OCI-M2 (cell line): ENCODE results near the gene BACH1.

Experiments
- DNase-seq: peaks from one replicate; lab custom pipeline; 2025; ENCODE audit not compliant: unreplicated experiment; lab: John Stamatoyannopoulos, UW

The BACH1 gene

GRCh38 chr21:29290240-29290639, 8.5 kb upstream of the BACH1 start:
- no peak for DNase-seq

GRCh38 chr21:29293495-29293894, 5.2 kb upstream of the BACH1 start:
- DNase-seq: no peak

- no peak for DNase-seq
Observed at GRCh38 chr21:29295066-29295650, 3.6 kb upstream of the BACH1 start.

- no peak for DNase-seq
Observed at GRCh38 chr21:29296446-29296845, 2.3 kb upstream of the BACH1 start.

GRCh38 chr21:29297483-29298347, 1.0 kb upstream of the BACH1 start:
- DNase-seq: no peak

- DNase-seq: no peak
Observed at GRCh38 chr21:29299046-29299915, 559 bp downstream of the BACH1 start.

GRCh38 chr21:29299916-29300806, 1.4 kb downstream of the BACH1 start:
- no peak for DNase-seq

- DNase-seq: no peak
Observed at GRCh38 chr21:29300807-29301138, 2.1 kb downstream of the BACH1 start.

GRCh38 chr21:29301691-29302090, 3.0 kb downstream of the BACH1 start:
- no peak for DNase-seq

GRCh38 chr21:29302359-29302875, 3.7 kb downstream of the BACH1 start:
- DNase-seq: no peak

GRCh38 chr21:29303288-29303687, 4.6 kb downstream of the BACH1 start:
- DNase-seq: no peak

- DNase-seq: no peak
Observed at GRCh38 chr21:29304597-29304996, 5.9 kb downstream of the BACH1 start.

- DNase-seq: no peak
Observed at GRCh38 chr21:29305068-29305467, 6.3 kb downstream of the BACH1 start.

GRCh38 chr21:29305561-29305960, 6.8 kb downstream of the BACH1 start:
- DNase-seq: no peak

GRCh38 chr21:29306920-29307319, 8.2 kb downstream of the BACH1 start:
- no peak for DNase-seq

GRCh38 chr21:29307718-29308455, 9.2 kb downstream of the BACH1 start:
- DNase-seq: no peak

- no peak for DNase-seq
Observed at GRCh38 chr21:29308456-29308783, 9.7 kb downstream of the BACH1 start.

- no peak for DNase-seq
Observed at GRCh38 chr21:29309703-29310102, 11.0 kb downstream of the BACH1 start.

- no peak for DNase-seq
Observed at GRCh38 chr21:29311802-29312201, 13.1 kb downstream of the BACH1 start.

GRCh38 chr21:29312981-29313380, 14.3 kb downstream of the BACH1 start:
- no peak for DNase-seq
